Measurements from ENCODE around the gene RNF32.

The RNF32 gene

GRCh38 chr7:156673454-156673853 lies 32.9 kb downstream of the RNF32 start:
- no peak for TF ChIP-seq CTCF (IDR thresholded peaks at IDR 0.05)
- no peaks in the 10 kb centered on the region for H3K27me3 ChIP-seq
- peaks cover 25 to 70% (median 38%) of the 10 kb centered on the region in 3 donors for H3K36me3 ChIP-seq
- no peaks in the 10 kb centered on the region for H3K4me1 ChIP-seq
- H3K4me3 ChIP-seq, result no peak overlapping the region
- H3K9me3 ChIP-seq, result no peaks in the 10 kb centered on the region
- no peak overlapping the region for H3K27ac ChIP-seq
- no peak for DNase-seq
- intact Hi-C loops (cut with DNase I; ENCODE audit: low total_unique reads), result no loop called here

GRCh38 chr7:156673902-156674301 lies 33.3 kb downstream of the RNF32 start:
- H3K36me3 ChIP-seq, result peaks cover 24 to 73% (median 42%) of the 10 kb centered on the region in 3 donors
- no peak for DNase-seq
- TF ChIP-seq CTCF (IDR thresholded peaks at IDR 0.05), result no peak

GRCh38 chr7:156675721-156676120 lies 35.1 kb downstream of the RNF32 start:
- Histone ChIP-seq H3K27ac (no peak overlapping the region), H3K36me3 (peaks cover 21 to 75% (median 54%) of the 10 kb centered on the region in 3 donors), H3K27me3 (no peaks in the 10 kb centered on the region), H3K4me1 (no peaks in the 10 kb centered on the region), H3K9me3 (no peaks in the 10 kb centered on the region), H3K4me3 (no peak overlapping the region)
- TF ChIP-seq CTCF (IDR thresholded peaks at IDR 0.05), result no peak
- intact Hi-C loops (cut with DNase I; ENCODE audit: low total_unique reads), result no loop called here
- DNase-seq, result no peak

More at GRCh38 chr7:156673902-156674301, 33.3 kb downstream of the RNF32 start:
- intact Hi-C loops (cut with DNase I; ENCODE audit: low total_unique reads), result no loop called here
- Histone ChIP-seq H3K27me3 (no peaks in the 10 kb centered on the region), H3K27ac (no peak overlapping the region), H3K9me3 (no peaks in the 10 kb centered on the region), H3K4me3 (no peak overlapping the region), H3K4me1 (no peaks in the 10 kb centered on the region)

GRCh38 chr7:156676263-156676662 lies 35.7 kb downstream of the RNF32 start:
- DNase-seq, result no peak
- Histone ChIP-seq H3K27me3 (no peaks in the 10 kb centered on the region), H3K27ac (no peak overlapping the region), H3K9me3 (no peaks in the 10 kb centered on the region), H3K4me3 (no peak overlapping the region), H3K4me1 (no peaks in the 10 kb centered on the region), H3K36me3 (peaks cover 21 to 75% (median 56%) of the 10 kb centered on the region in 3 donors)
- intact Hi-C loops (cut with DNase I; ENCODE audit: low total_unique reads), result no loop called here
- TF ChIP-seq CTCF (IDR thresholded peaks at IDR 0.05), result no peak

- intact Hi-C loops (cut with DNase I; ENCODE audit: low total_unique reads), result no loop called here
Observed at GRCh38 chr7:156677374-156678054, 36.9 kb downstream of the RNF32 start.

More at GRCh38 chr7:156677374-156678054, 36.9 kb downstream of the RNF32 start:
- no peak overlapping the region for H3K4me3 ChIP-seq
- H3K27ac ChIP-seq, result no peak overlapping the region
- no peaks in the 10 kb centered on the region for H3K4me1 ChIP-seq
- H3K9me3 ChIP-seq, result no peaks in the 10 kb centered on the region
- TF ChIP-seq CTCF (IDR thresholded peaks at IDR 0.05), result no peak
- DNase-seq, result no peak
- peaks cover 28 to 78% (median 69%) of the 10 kb centered on the region in 3 donors for H3K36me3 ChIP-seq
- no peaks in the 10 kb centered on the region for H3K27me3 ChIP-seq
